Stimulated activated CD4-positive, alpha-beta T cell treated with anti-CD3 and anti-CD28 coated beads, TNF-alpha, amount 100 ng/mL, for 1 hour (primary cell): ENCODE results near the gene UBXN11.

Experiments used
- DNase-seq, 3 donors: peaks; one replicate each; pipeline ENCODE4 v3.0.0-alpha.2; 2020; ENCODE audit warnings: low read depth in 3 of 3, low spot score in 1 of 3

The UBXN11 gene

GRCh38 chr1:26269198-26269550 is 37.3 kb downstream of the UBXN11 start:
- no peak for DNase-seq

- no peak for DNase-seq
Observed at GRCh38 chr1:26268290-26269197, 37.9 kb downstream of the UBXN11 start.

- DNase-seq: no peak
Observed at GRCh38 chr1:26265405-26265804, 41.0 kb downstream of the UBXN11 start.

GRCh38 chr1:26263212-26263611 is 43.2 kb downstream of the UBXN11 start:
- DNase-seq: no peak

- DNase-seq: no peak
Observed at GRCh38 chr1:26259578-26259977, 46.9 kb downstream of the UBXN11 start.

GRCh38 chr1:26259005-26259404 is 47.4 kb downstream of the UBXN11 start:
- no peak for DNase-seq

GRCh38 chr1:26257222-26257621 is 49.2 kb downstream of the UBXN11 start:
- no peak for DNase-seq

GRCh38 chr1:26254404-26254803 is 52.0 kb downstream of the UBXN11 start:
- DNase-seq: no peak

- no peak for DNase-seq
Observed at GRCh38 chr1:26252718-26253117, 53.7 kb downstream of the UBXN11 start.

GRCh38 chr1:26239936-26240335 is 66.5 kb downstream of the UBXN11 start:
- no peak for DNase-seq

- DNase-seq: no peak
Observed at GRCh38 chr1:26237230-26237966, 69.0 kb downstream of the UBXN11 start.

- DNase-seq: no peak
Observed at GRCh38 chr1:26234644-26235370, 71.6 kb downstream of the UBXN11 start.

GRCh38 chr1:26233903-26234643 is 72.4 kb downstream of the UBXN11 start, which contains the start of gene CEP85:
TSS of gene CEP85 (plus strand) at chr1:26234200. CDS start at chr1:26239784, 5,584 bp downstream.
- DNase-seq: peak; percentile 96 to 98 (median 97)
